Testis (tissue), 3 donors: ENCODE measurements around the gene AFF1. TPM values are rescaled to one million over a fixed set of nuclear protein-coding genes. Genes with fewer than 3 reads are reported as not detected.

Source experiments
- DNase-seq: peaks from one replicate; pipeline ENCODE4 v3.0.0-alpha.2; 2019
- H3K27ac ChIP-seq, 2 donors: fragments of 200-600 bp; sonication (generic); one replicate each; pipeline ENCODE4 v1.5.1; 2019
- H3K27me3 ChIP-seq: fragments of 200-600 bp; sonication (generic); one replicate; pipeline ENCODE4 v1.5.1; 2019
- H3K36me3 ChIP-seq: fragments of 200-600 bp; sonication (generic); one replicate; pipeline ENCODE4 v1.5.1; 2017; ENCODE audit warnings: low read depth; ENCODE audit errors: missing control alignments
- H3K4me1 ChIP-seq: fragments of 200-600 bp; sonication (generic); one replicate; pipeline ENCODE4 v1.5.1; 2019
- H3K4me3 ChIP-seq, 2 donors: fragments of 200-600 bp; sonication (generic); one replicate each; pipeline ENCODE4 v1.5.1; 2017 to 2019
- H3K9me3 ChIP-seq: fragments of 200-600 bp; sonication (generic); one replicate; pipeline ENCODE4 v1.5.1; 2017
- CTCF ChIP-seq, 3 experiments: fragments of 450-650 bp in 2 of 3; fragments of 200-600 bp in 1 of 3; sonication (generic) in 1 of 3; IDR thresholded peaks; one replicate each; pipeline ENCODE4 v1.5.1; 2016 to 2019; ENCODE audit warnings: antibody characterized with exemption in 3 of 3, mild to moderate bottlenecking in 2 of 3, moderate library complexity in 1 of 3
- POLR2A ChIP-seq: fragments of 450-650 bp; IDR thresholded peaks from one replicate; pipeline ENCODE4 v1.6.1; 2017; ENCODE audit warnings: antibody characterized with exemption, mild to moderate bottlenecking, moderate library complexity
- WGBS, 2 donors: methylation state at CpG; one replicate each; pipeline ENCODE4 v1.1.5; 2018; 5-methylcytosine and 5-hydroxymethylcytosine counted together
- intact Hi-C: fragments of 100-400 bp; cut with DNase I; formaldehyde crosslinking; loops from one replicate; pipeline ENCODE4 v1.15.1; 2023; ENCODE audit warnings: low total_unique reads
- polyA plus RNA-seq: library from polyadenylated mRNA; stranded (reverse); fragments of 350-450 nt; fragmentation: Illumina TruSeq; extraction: RNeasy Lipid Tissue Mini Kit (QIAGEN cat#74804); gene quantifications from one replicate; pipeline ENCODE4 v1.2.3, GENCODE V29; 2014; ENCODE audit warnings: low read depth, low replicate concordance; ENCODE audit not compliant: insufficient read depth
- total RNA-seq, 2 donors: library from RNA; depleted of rRNA; stranded (reverse); fragments of >200 nt; gene quantifications; one replicate each; pipeline ENCODE4 v1.2.3, GENCODE V29; 2016

The AFF1 gene
- total and polyA plus RNA-seq, 3 donors from 2014 or later: 15.8 to 56.8 (median 53.6) TPM

- Histone ChIP-seq H3K9me3 (no peaks in the 10 kb centered on the region), H3K4me3 (no peak overlapping the region), H3K36me3 (no peaks in the 10 kb centered on the region), H3K27me3 (no peaks in the 10 kb centered on the region), H3K27ac (peak overlapping the region; percentile 81 to 89), H3K4me1 (peaks cover 90% of the 10 kb centered on the region)
- no peak for DNase-seq
- WGBS, 2 donors: 56 to 58% methylated on average over 4 of the region's 4 CpGs
- intact Hi-C loops: no loop called here
- TF ChIP-seq CTCF (IDR thresholded peaks at IDR 0.05) (no peak), POLR2A (no peak)
Observed at GRCh38 chr4:87030124-87030523, 95.3 kb downstream of the AFF1 start.

- Histone ChIP-seq H3K27ac (peak overlapping the region; percentile 81 to 89), H3K4me1 (peaks cover 93% of the 10 kb centered on the region), H3K27me3 (no peaks in the 10 kb centered on the region), H3K9me3 (no peaks in the 10 kb centered on the region), H3K36me3 (no peaks in the 10 kb centered on the region), H3K4me3 (no peak overlapping the region)
- 14 to 30% methylated on average over 13 of the region's 13 CpGs for WGBS, 2 donors
- intact Hi-C loops: no loop called here
- DNase-seq: peak; percentile 35
- no peak for TF ChIP-seq CTCF (IDR thresholded peaks at IDR 0.05)
- TF ChIP-seq POLR2A: no peak
Observed at GRCh38 chr4:87030755-87031441, 96.1 kb downstream of the AFF1 start.

- intact Hi-C loops: no loop called here
- 26 to 37% methylated on average over 2 of the region's 2 CpGs for WGBS, 2 donors
- Histone ChIP-seq H3K27me3 (no peaks in the 10 kb centered on the region), H3K4me3 (no peak overlapping the region), H3K9me3 (no peaks in the 10 kb centered on the region), H3K36me3 (no peaks in the 10 kb centered on the region), H3K4me1 (peaks cover 89% of the 10 kb centered on the region), H3K27ac (peak overlapping the region; percentile 81 to 89)
- TF ChIP-seq CTCF (IDR thresholded peaks at IDR 0.05) (no peak), POLR2A (no peak)
- no peak for DNase-seq
Observed at GRCh38 chr4:87031920-87032319, 97.1 kb downstream of the AFF1 start.

- Histone ChIP-seq H3K4me3 (no peak overlapping the region), H3K9me3 (no peaks in the 10 kb centered on the region), H3K4me1 (peaks cover 90% of the 10 kb centered on the region), H3K27me3 (no peaks in the 10 kb centered on the region), H3K27ac (peak overlapping the region; percentile 81 to 89), H3K36me3 (no peaks in the 10 kb centered on the region)
- TF ChIP-seq CTCF (IDR thresholded peaks at IDR 0.05) (no peak), POLR2A (no peak)
- intact Hi-C loops: no loop called here
- 58 to 77% methylated on average over 3 of the region's 3 CpGs for WGBS, 2 donors
- DNase-seq: no peak
Observed at GRCh38 chr4:87032884-87033533, 98.2 kb downstream of the AFF1 start.
